ENCODE data around the gene PTPRK.

PTPRK gene

DNA sequence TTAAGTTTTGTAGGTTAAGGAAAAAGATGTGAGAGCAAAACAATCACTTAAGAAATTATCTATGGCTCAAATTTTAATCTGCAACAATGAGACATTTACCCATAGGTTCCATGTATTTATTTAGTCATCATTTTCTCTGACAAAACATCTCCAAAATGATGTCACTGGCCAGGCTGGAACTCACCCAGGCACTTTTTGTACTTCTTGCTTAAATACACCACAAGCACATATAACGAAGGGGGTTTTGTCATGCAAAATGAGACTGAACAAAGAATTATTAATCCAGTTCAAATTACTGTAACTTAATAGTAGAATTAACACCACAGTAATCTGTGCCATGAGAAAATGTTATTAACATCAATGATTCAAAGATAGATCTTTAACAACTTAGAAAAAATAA is 200.5 kb downstream of the PTPRK start:
- H2BK120ac ChIP-seq (ENCODE audit: insufficient read depth, low read length, poor library complexity): no peak overlapping the region
- H3K18ac ChIP-seq (ENCODE audit: low read length): no peak overlapping the region
- no peak overlapping the region for H4K8ac ChIP-seq (ENCODE audit: low read depth, low read length)
- no peak overlapping the region for H2AFZ ChIP-seq (ENCODE audit: insufficient read depth, low read length, poor library complexity)
- no peak overlapping the region for H3K4me2 ChIP-seq (ENCODE audit: low read length)
- H3K4me3 ChIP-seq (ENCODE audit: low read depth, low read length): no peak overlapping the region
- WGBS (ENCODE audit: extremely low coverage, insufficient coverage, insufficient read length): no CpG with 5 or more reads among the region's 1 CpG
- H3K27me3 ChIP-seq (ENCODE audit: insufficient read depth, low read length): no peaks in the 10 kb centered on the region
- no peak overlapping the region for H4K91ac ChIP-seq (ENCODE audit: low read depth, low read length)
- no peak overlapping the region for H3K9ac ChIP-seq (ENCODE audit: low read length)
- H3K4me1 ChIP-seq (ENCODE audit: control insufficient read depth in 1 of 2, insufficient read depth in 2 of 2, low read length in 2 of 2): no peaks in the 10 kb centered on the region
- H3K79me1 ChIP-seq (ENCODE audit: low read length): no peaks in the 10 kb centered on the region
- no peak overlapping the region for H3K14ac ChIP-seq (ENCODE audit: low read length)
- no peak for DNase-seq
- no peak overlapping the region for H3K4ac ChIP-seq (ENCODE audit: low read depth, low read length)
- H3K9me3 ChIP-seq (ENCODE audit: insufficient read depth, low read depth, low read length): no peaks in the 10 kb centered on the region
- no peaks in the 10 kb centered on the region for H3K79me2 ChIP-seq (ENCODE audit: control insufficient read depth, insufficient read depth, low read length, poor library complexity)
- H3K27ac ChIP-seq (ENCODE audit: low read depth, low read length): no peak overlapping the region
- no peak overlapping the region for H2BK12ac ChIP-seq (ENCODE audit: low read length)
- H2AK5ac ChIP-seq (ENCODE audit: low read length): no peak overlapping the region
- H2BK5ac ChIP-seq (ENCODE audit: low read depth, low read length, poor library complexity): no peak overlapping the region
- no peak overlapping the region for H3K23ac ChIP-seq (ENCODE audit: low read length)
- no peak overlapping the region for H4K12ac ChIP-seq (ENCODE audit: low read depth, low read length)
- no peaks in the 10 kb centered on the region for H3K36me3 ChIP-seq (ENCODE audit: control insufficient read depth in 1 of 2, insufficient read depth in 2 of 2, low read length in 2 of 2)

DNA sequence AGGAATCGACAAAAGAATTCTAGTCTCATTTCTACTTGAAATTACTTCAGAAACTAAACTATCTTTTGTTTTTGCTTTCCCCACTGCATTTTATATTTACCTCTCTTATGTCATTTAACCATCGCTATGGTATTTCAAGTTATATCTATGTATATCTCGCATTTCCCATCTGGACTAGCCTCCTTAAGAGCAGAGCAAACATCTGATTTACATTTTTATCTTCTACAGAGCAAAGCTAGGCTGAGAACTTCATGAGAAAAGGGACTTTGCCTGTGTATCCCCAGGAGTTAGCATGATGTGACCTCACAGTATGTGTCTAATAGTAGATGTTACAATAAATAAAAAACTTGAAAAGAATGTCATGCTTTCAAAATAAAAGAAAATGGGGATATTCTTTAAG is 201.2 kb downstream of the PTPRK start:
- H3K79me2 ChIP-seq (ENCODE audit: control insufficient read depth, insufficient read depth, low read length, poor library complexity): no peaks in the 10 kb centered on the region
- no peaks in the 10 kb centered on the region for H3K4me1 ChIP-seq (ENCODE audit: control insufficient read depth in 1 of 2, insufficient read depth in 2 of 2, low read length in 2 of 2)
- H2AFZ ChIP-seq (ENCODE audit: insufficient read depth, low read length, poor library complexity): no peak overlapping the region
- H3K23ac ChIP-seq (ENCODE audit: low read length): no peak overlapping the region
- H3K9me3 ChIP-seq (ENCODE audit: insufficient read depth, low read depth, low read length): no peaks in the 10 kb centered on the region
- H3K27me3 ChIP-seq (ENCODE audit: insufficient read depth, low read length): no peaks in the 10 kb centered on the region
- DNase-seq: no peak
- H3K79me1 ChIP-seq (ENCODE audit: low read length): no peaks in the 10 kb centered on the region
- WGBS (ENCODE audit: extremely low coverage, insufficient coverage, insufficient read length): no CpG with 5 or more reads among the region's 3 CpGs
- no peak overlapping the region for H3K4ac ChIP-seq (ENCODE audit: low read depth, low read length)
- no peak overlapping the region for H2BK12ac ChIP-seq (ENCODE audit: low read length)
- H3K9ac ChIP-seq (ENCODE audit: low read length): no peak overlapping the region
- no peak overlapping the region for H4K91ac ChIP-seq (ENCODE audit: low read depth, low read length)
- no peak overlapping the region for H2BK120ac ChIP-seq (ENCODE audit: insufficient read depth, low read length, poor library complexity)
- H3K4me2 ChIP-seq (ENCODE audit: low read length): no peak overlapping the region
- H3K18ac ChIP-seq (ENCODE audit: low read length): no peak overlapping the region
- no peak overlapping the region for H2AK5ac ChIP-seq (ENCODE audit: low read length)
- H4K12ac ChIP-seq (ENCODE audit: low read depth, low read length): no peak overlapping the region
- no peak overlapping the region for H3K27ac ChIP-seq (ENCODE audit: low read depth, low read length)
- no peaks in the 10 kb centered on the region for H3K36me3 ChIP-seq (ENCODE audit: control insufficient read depth in 1 of 2, insufficient read depth in 2 of 2, low read length in 2 of 2)
- H2BK5ac ChIP-seq (ENCODE audit: low read depth, low read length, poor library complexity): no peak overlapping the region
- H4K8ac ChIP-seq (ENCODE audit: low read depth, low read length): no peak overlapping the region
- no peak overlapping the region for H3K4me3 ChIP-seq (ENCODE audit: low read depth, low read length)
- H3K14ac ChIP-seq (ENCODE audit: low read length): no peak overlapping the region

DNA sequence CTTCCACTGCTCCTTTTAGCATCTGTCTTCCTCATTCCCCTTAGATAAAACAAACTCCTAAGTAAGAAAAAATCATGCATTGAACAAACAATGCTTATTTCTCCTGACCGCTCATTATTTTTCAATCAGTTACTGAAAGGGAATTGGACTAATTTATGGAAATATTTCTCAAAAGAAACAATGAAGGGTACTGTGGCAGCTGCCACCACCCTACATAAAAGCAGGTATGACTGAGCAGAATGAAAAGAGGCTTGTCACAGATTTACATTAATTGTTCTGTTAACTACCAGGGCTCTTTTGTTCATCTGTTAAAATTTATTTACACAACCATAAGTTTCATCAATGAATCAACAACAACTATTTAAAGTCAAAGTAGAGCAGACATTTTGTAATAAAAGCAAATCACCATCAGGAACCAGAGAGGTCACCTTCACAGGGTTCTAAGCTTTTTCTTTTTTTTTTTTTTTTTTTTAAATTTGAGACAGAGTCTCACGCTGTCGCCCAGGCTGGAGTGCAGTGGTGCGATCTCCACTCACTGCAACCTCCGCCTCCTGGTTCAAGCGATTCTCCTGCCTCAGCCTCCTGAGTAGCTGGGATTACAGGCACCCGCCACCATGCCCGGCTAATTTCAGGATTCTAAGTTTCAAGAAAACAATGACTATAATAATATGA is 204.0 kb downstream of the PTPRK start:
- Histone ChIP-seq H2BK5ac (ENCODE audit: low read depth, low read length, poor library complexity) (no peak overlapping the region), H3K79me2 (ENCODE audit: control insufficient read depth, insufficient read depth, low read length, poor library complexity) (no peaks in the 10 kb centered on the region), H3K18ac (ENCODE audit: low read length) (no peak overlapping the region), H3K27me3 (ENCODE audit: insufficient read depth, low read length) (no peaks in the 10 kb centered on the region), H3K23ac (ENCODE audit: low read length) (no peak overlapping the region), H3K4me1 (ENCODE audit: control insufficient read depth in 1 of 2, insufficient read depth in 2 of 2, low read length in 2 of 2) (peaks cover 0 to 2% of the 10 kb centered on the region in 2 experiments), H2AFZ (ENCODE audit: insufficient read depth, low read length, poor library complexity) (no peak overlapping the region), H3K4me3 (ENCODE audit: low read depth, low read length) (no peak overlapping the region), H4K91ac (ENCODE audit: low read depth, low read length) (no peak overlapping the region), H3K27ac (ENCODE audit: low read depth, low read length) (no peak overlapping the region), H2BK12ac (ENCODE audit: low read length) (no peak overlapping the region), H4K8ac (ENCODE audit: low read depth, low read length) (no peak overlapping the region), H4K12ac (ENCODE audit: low read depth, low read length) (no peak overlapping the region), H3K36me3 (ENCODE audit: control insufficient read depth in 1 of 2, insufficient read depth in 2 of 2, low read length in 2 of 2) (no peaks in the 10 kb centered on the region), H3K9ac (ENCODE audit: low read length) (no peak overlapping the region), H3K14ac (ENCODE audit: low read length) (no peak overlapping the region), H3K9me3 (ENCODE audit: insufficient read depth, low read depth, low read length) (no peaks in the 10 kb centered on the region), H3K4me2 (ENCODE audit: low read length) (no peak overlapping the region), H2BK120ac (ENCODE audit: insufficient read depth, low read length, poor library complexity) (no peak overlapping the region), H2AK5ac (ENCODE audit: low read length) (no peak overlapping the region), H3K4ac (ENCODE audit: low read depth, low read length) (no peak overlapping the region), H3K79me1 (ENCODE audit: low read length) (no peaks in the 10 kb centered on the region)
- no peak for DNase-seq
- WGBS (ENCODE audit: extremely low coverage, insufficient coverage, insufficient read length): no CpG with 5 or more reads among the region's 8 CpGs

DNA sequence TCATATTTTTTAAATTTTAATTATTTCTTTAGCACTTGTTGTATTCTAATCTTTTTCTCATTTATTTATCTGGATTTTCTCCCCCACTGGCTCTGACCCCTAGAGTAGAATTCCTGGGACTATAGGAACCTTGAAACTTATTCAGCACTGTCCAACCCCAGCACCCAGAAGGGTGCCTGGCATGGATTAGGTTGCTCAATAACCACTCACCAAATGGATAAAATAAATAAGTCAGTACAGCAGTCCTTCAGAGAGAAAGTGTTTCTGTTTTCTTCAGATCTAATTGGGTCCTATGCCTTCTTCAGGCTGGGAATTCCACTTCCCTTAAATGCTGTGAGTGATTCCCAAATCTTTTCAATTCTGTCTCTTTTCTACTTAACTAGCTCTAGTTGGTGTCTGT is 206.2 kb downstream of the PTPRK start:
- Histone ChIP-seq H2AFZ (ENCODE audit: insufficient read depth, low read length, poor library complexity) (no peak overlapping the region), H2BK120ac (ENCODE audit: insufficient read depth, low read length, poor library complexity) (no peak overlapping the region), H4K91ac (ENCODE audit: low read depth, low read length) (no peak overlapping the region), H3K23ac (ENCODE audit: low read length) (no peak overlapping the region), H3K18ac (ENCODE audit: low read length) (no peak overlapping the region), H3K27ac (ENCODE audit: low read depth, low read length) (no peak overlapping the region), H2BK12ac (ENCODE audit: low read length) (no peak overlapping the region), H3K36me3 (ENCODE audit: control insufficient read depth in 1 of 2, insufficient read depth in 2 of 2, low read length in 2 of 2) (no peaks in the 10 kb centered on the region), H3K4ac (ENCODE audit: low read depth, low read length) (no peak overlapping the region), H3K79me2 (ENCODE audit: control insufficient read depth, insufficient read depth, low read length, poor library complexity) (no peaks in the 10 kb centered on the region), H3K9me3 (ENCODE audit: insufficient read depth, low read depth, low read length) (no peaks in the 10 kb centered on the region), H3K27me3 (ENCODE audit: insufficient read depth, low read length) (no peaks in the 10 kb centered on the region), H3K4me3 (ENCODE audit: low read depth, low read length) (no peak overlapping the region), H4K12ac (ENCODE audit: low read depth, low read length) (no peak overlapping the region), H3K9ac (ENCODE audit: low read length) (no peak overlapping the region), H4K8ac (ENCODE audit: low read depth, low read length) (no peak overlapping the region), H2AK5ac (ENCODE audit: low read length) (no peak overlapping the region), H3K79me1 (ENCODE audit: low read length) (no peaks in the 10 kb centered on the region), H2BK5ac (ENCODE audit: low read depth, low read length, poor library complexity) (no peak overlapping the region), H3K4me1 (ENCODE audit: control insufficient read depth in 1 of 2, insufficient read depth in 2 of 2, low read length in 2 of 2) (peaks cover 0 to 2% of the 10 kb centered on the region in 2 experiments), H3K4me2 (ENCODE audit: low read length) (no peak overlapping the region), H3K14ac (ENCODE audit: low read length) (no peak overlapping the region)
- DNase-seq: no peak
